Measurements from ENCODE around the gene PROK1. TPM values are rescaled to one million over a fixed set of nuclear protein-coding genes. Genes with fewer than 3 reads are reported as not detected.
A peak's percentile ranks its signal among the peaks of the same experiment; 100 is the strongest.
"Not testable (repeated sequence)": the region's sequence is repeated elsewhere in the genome, so short reads cannot be mapped to it uniquely, and the experiment has no call there.

Gene PROK1
- total RNA-seq (2014; rRNA removed; shearing (Covaris generic)): 0.24 and 0.39 TPM in 2 replicates

- DNase-seq (ENCODE audit: low read depth): no peak
Measured at GRCh38 chr1:110450929-110451328, at the start of gene PROK1. Gene PROK1, plus strand, starts transcription at chr1:110451149. Its CDS starts 68 bp downstream, at chr1:110451217.

GRCh38 chr1:110403805-110404204 is 47.1 kb upstream of the PROK1 start:
- DNase-seq (ENCODE audit: low read depth): no peak

- DNase-seq (ENCODE audit: low read depth): no peak
Measured at GRCh38 chr1:110404401-110404800, 46.5 kb upstream of the PROK1 start.

- DNase-seq (ENCODE audit: low read depth): not testable (repeated sequence)
Measured at GRCh38 chr1:110406407-110406806, 44.5 kb upstream of the PROK1 start.

- DNase-seq (ENCODE audit: low read depth): peak; percentile 92
Measured at GRCh38 chr1:110407260-110408210, 43.4 kb upstream of the PROK1 start, which contains the start of gene LAMTOR5. Gene LAMTOR5, minus strand, starts transcription at chr1:110407694. Its CDS starts 74 bp downstream, at chr1:110407620.

GRCh38 chr1:110408488-110408887 is 42.5 kb upstream of the PROK1 start:
- DNase-seq (ENCODE audit: low read depth): no peak

GRCh38 chr1:110409316-110409715 is 41.6 kb upstream of the PROK1 start:
- DNase-seq (ENCODE audit: low read depth): no peak

- DNase-seq (ENCODE audit: low read depth): no peak
Measured at GRCh38 chr1:110411173-110411735, 39.7 kb upstream of the PROK1 start.

- peak; percentile 69 for DNase-seq (ENCODE audit: low read depth)
Measured at GRCh38 chr1:110412576-110412975, 38.4 kb upstream of the PROK1 start.

- not testable (repeated sequence) for DNase-seq (ENCODE audit: low read depth)
Measured at GRCh38 chr1:110413045-110413444, 37.9 kb upstream of the PROK1 start.

- DNase-seq (ENCODE audit: low read depth): no peak
Measured at GRCh38 chr1:110418729-110419128, 32.2 kb upstream of the PROK1 start.

- DNase-seq (ENCODE audit: low read depth): no peak
Measured at GRCh38 chr1:110420023-110420662, 30.8 kb upstream of the PROK1 start.

GRCh38 chr1:110420874-110421793 is 29.8 kb upstream of the PROK1 start:
- DNase-seq (ENCODE audit: low read depth): peak; percentile 66

GRCh38 chr1:110424699-110425611 is 26.0 kb upstream of the PROK1 start:
- no peak for DNase-seq (ENCODE audit: low read depth)

- no peak for DNase-seq (ENCODE audit: low read depth)
Measured at GRCh38 chr1:110425612-110426152, 25.3 kb upstream of the PROK1 start.

GRCh38 chr1:110426854-110427253 is 24.1 kb upstream of the PROK1 start:
- DNase-seq (ENCODE audit: low read depth): no peak

GRCh38 chr1:110428946-110429345 is 22.0 kb upstream of the PROK1 start:
- DNase-seq (ENCODE audit: low read depth): no peak

GRCh38 chr1:110430366-110430765 is 20.6 kb upstream of the PROK1 start:
- DNase-seq (ENCODE audit: low read depth): no peak

GRCh38 chr1:110430901-110431300 is 20.0 kb upstream of the PROK1 start:
- DNase-seq (ENCODE audit: low read depth): no peak

GRCh38 chr1:110433213-110433612 is 17.7 kb upstream of the PROK1 start:
- no peak for DNase-seq (ENCODE audit: low read depth)
